PC-9 (cell line): ENCODE measurements around the gene TCF4.

Experiments used
- CTCF ChIP-seq: fragments of 200-600 bp; sonication (generic); conservative IDR thresholded peaks from 2 replicates; pipeline ENCODE4 v1.6.1; 2017; ENCODE audit warnings: mixed run types, antibody characterized with exemption, mild to moderate bottlenecking, moderate library complexity
- EZH2 ChIP-seq: fragments of 200-600 bp; sonication (generic); IDR thresholded peaks from 2 replicates; pipeline ENCODE4 v1.8.0; 2017; ENCODE audit warnings: antibody characterized with exemption, low read depth

- TF ChIP-seq CTCF (no peak), EZH2 (no peak)
These were observed 408.2 kb downstream of the TCF4 start for GRCh38 chr18:55179835-55180234.
